Measurements from ENCODE around the gene MARK3. TPM values are rescaled to one million over a fixed set of nuclear protein-coding genes. Genes with fewer than 3 reads are reported as not detected.

MARK3 gene
- total and polyA plus RNA-seq, 2 of the 4 experiments (the other 2 are of a cell fraction): 78.5 to 80.5 TPM

- Histone ChIP-seq H4K5ac (ENCODE audit: low read depth, low read length) (no peak overlapping the region), H3K79me1 (ENCODE audit: low read depth in 1 of 2, low read length in 2 of 2) (peaks cover 44 to 64% of the 10 kb centered on the region in 2 experiments), H3K14ac (replicated peaks; ENCODE audit: low read depth, low read length) (no peak overlapping the region), H4K20me1 (ENCODE audit: insufficient read depth, low read length) (peaks cover 57% of the 10 kb centered on the region), H4K91ac (ENCODE audit: insufficient read depth, low read depth, low read length) (no peak overlapping the region), H3K9me3 (ENCODE audit: control insufficient read depth, insufficient read depth, low read length) (no peaks in the 10 kb centered on the region), H2AK5ac (ENCODE audit: low read depth, low read length) (no peak overlapping the region), H3K9ac (ENCODE audit: low read depth, low read length) (no peak overlapping the region), H2BK120ac (ENCODE audit: low read depth, low read length) (no peak overlapping the region), H2BK20ac (ENCODE audit: low read depth, low read length) (no peak overlapping the region), H3K4me1 (ENCODE audit: control insufficient read depth, insufficient read depth, low read length) (no peaks in the 10 kb centered on the region), H3K27ac (ENCODE audit: insufficient read depth, low read length) (no peak overlapping the region), H3K23ac (ENCODE audit: low read depth, low read length) (no peak overlapping the region), H2AK9ac (replicated peaks; ENCODE audit: low read depth, low read length, poor library complexity) (no peak overlapping the region), H2BK5ac (ENCODE audit: low read depth, low read length, poor library complexity, severe bottlenecking) (no peak overlapping the region), H3K4ac (ENCODE audit: low read depth, low read length) (no peak overlapping the region), H3K27me3 (ENCODE audit: control insufficient read depth, insufficient read depth, low read length) (no peaks in the 10 kb centered on the region), H3K9me1 (ENCODE audit: insufficient read depth, low read length) (peaks cover 7% of the 10 kb centered on the region; the same call in 1 of the 2 replicates), H3K36me3 (ENCODE audit: control insufficient read depth, insufficient read depth, low read length) (peaks cover 73% of the 10 kb centered on the region), H2BK15ac (ENCODE audit: low read depth, low read length) (no peak overlapping the region), H2AFZ (replicated peaks; ENCODE audit: low read length, poor library complexity) (no peak overlapping the region), H4K8ac (ENCODE audit: low read depth in 2 of 2, low read length in 2 of 2) (no peak overlapping the region), H3K18ac (ENCODE audit: low read depth, low read length) (no peak overlapping the region), H3K56ac (ENCODE audit: extremely low read depth, insufficient read depth, low read length) (no peak overlapping the region), H3K4me2 (ENCODE audit: low read depth, low read length) (no peak overlapping the region), H3K4me3 (ENCODE audit: insufficient read depth, low read depth, low read length) (no peak overlapping the region)
- ChIA-PET POLR2A (ENCODE audit: unreplicated experiment) (no interaction called here), CTCF (interaction anchor here (1.2 kb wide), 1 partner anchor 52 kb away, joined by 3 read pairs; no protein-coding TSS in a partner anchor)
- dilution Hi-C loops (cut with HindIII; ENCODE audit: low sequenced_read_pairs, unreplicated experiment): no loop called here
- intact Hi-C loops (cut with micrococcal nuclease): no loop called here
- ATAC-seq (ENCODE audit: low read depth) (no peak), DNase-seq (no peak)
- BruUV-seq (replicated peaks): TSS peak; percentile 21
- no CpG with 5 or more reads among the region's 5 CpGs for WGBS, 2 experiments (ENCODE audit: extremely low coverage in 2 of 2, insufficient read length in 1 of 2)
- in situ Hi-C loops (cut with MboI; ENCODE audit: low sequenced_read_pairs): no loop called here
- TF ChIP-seq POLR2A (IDR thresholded peaks at IDR 0.05; ENCODE audit: low read depth, low read length) (no peak), USF2 (IDR thresholded peaks at IDR 0.05; ENCODE audit: low read depth, low read length) (no peak), CTCF (conservative IDR thresholded peaks at IDR 0.05; ENCODE audit: low read depth, low read length) (no peak), SMC3 (IDR thresholded peaks at IDR 0.05; ENCODE audit: low read depth, low read length) (no peak), RFX5 (IDR thresholded peaks at IDR 0.05; ENCODE audit: low read depth, low read length) (no peak), ELK1 (IDR thresholded peaks at IDR 0.05; ENCODE audit: borderline replicate concordance, low read depth, low read length) (no peak), CHD1 (IDR thresholded peaks at IDR 0.05; ENCODE audit: low read depth, low read length) (no peak), MXI1 (IDR thresholded peaks at IDR 0.05; ENCODE audit: borderline replicate concordance, low read depth, low read length) (no peak), BHLHE40 (IDR thresholded peaks at IDR 0.05; ENCODE audit: low read depth, low read length) (no peak), MAFK (IDR thresholded peaks at IDR 0.05; ENCODE audit: low read depth, low read length) (no peak), RCOR1 (IDR thresholded peaks at IDR 0.05; ENCODE audit: insufficient replicate concordance, low read length) (no peak), RAD21 (IDR thresholded peaks at IDR 0.05; ENCODE audit: low read length) (no peak), CEBPB (IDR thresholded peaks at IDR 0.05; ENCODE audit: low read depth, low read length) (no peak), NFE2L2 (IDR thresholded peaks at IDR 0.05; ENCODE audit: low read depth, low read length) (no peak), MAZ (IDR thresholded peaks at IDR 0.05; ENCODE audit: borderline replicate concordance, low read depth, low read length) (no peak)
These were observed 43.7 kb upstream of the MARK3 start for GRCh38 chr14:103341250-103342129.

All from IMR-90 (cell line).